Measurements from ENCODE around the gene PTH1R.

The PTH1R gene

GRCh38 chr3:46913644-46914043, 36.1 kb downstream of the PTH1R start:
- no peak for DNase-seq (ENCODE audit: low read depth)

GRCh38 chr3:46914849-46915248, 37.3 kb downstream of the PTH1R start:
- no peak for DNase-seq (ENCODE audit: low read depth)

- no peak for DNase-seq (ENCODE audit: low read depth)
These were observed 37.8 kb downstream of the PTH1R start for GRCh38 chr3:46915297-46915822.

- no peak for DNase-seq (ENCODE audit: low read depth)
These were observed 38.8 kb downstream of the PTH1R start for GRCh38 chr3:46916278-46916677.

GRCh38 chr3:46916799-46917198, 39.3 kb downstream of the PTH1R start:
- no peak for DNase-seq (ENCODE audit: low read depth)

GRCh38 chr3:46917257-46917656, 39.7 kb downstream of the PTH1R start:
- no peak for DNase-seq (ENCODE audit: low read depth)

GRCh38 chr3:46918202-46918601, 40.7 kb downstream of the PTH1R start:
- no peak for DNase-seq (ENCODE audit: low read depth)

- no peak for DNase-seq (ENCODE audit: low read depth)
These were observed 41.1 kb downstream of the PTH1R start for GRCh38 chr3:46918634-46919033.

GRCh38 chr3:46921041-46921440, 43.5 kb downstream of the PTH1R start:
- DNase-seq (ENCODE audit: low read depth), result no peak

GRCh38 chr3:46921871-46922271, 44.4 kb downstream of the PTH1R start:
- no peak for DNase-seq (ENCODE audit: low read depth)

GRCh38 chr3:46922426-46922825, 44.9 kb downstream of the PTH1R start:
- DNase-seq (ENCODE audit: low read depth), result no peak

GRCh38 chr3:46922871-46923558, 45.5 kb downstream of the PTH1R start:
- no peak for DNase-seq (ENCODE audit: low read depth)

- DNase-seq (ENCODE audit: low read depth), result no peak
These were observed 46.2 kb downstream of the PTH1R start for GRCh38 chr3:46923559-46924350.

- DNase-seq (ENCODE audit: low read depth), result no peak
These were observed 47.5 kb downstream of the PTH1R start for GRCh38 chr3:46924921-46925584.

GRCh38 chr3:46925585-46925934, 48.0 kb downstream of the PTH1R start:
- no peak for DNase-seq (ENCODE audit: low read depth)

- no peak for DNase-seq (ENCODE audit: low read depth)
These were observed 48.5 kb downstream of the PTH1R start for GRCh38 chr3:46926039-46926438.

- no peak for DNase-seq (ENCODE audit: low read depth)
These were observed 48.9 kb downstream of the PTH1R start for GRCh38 chr3:46926447-46926846.

GRCh38 chr3:46926871-46927717, 49.6 kb downstream of the PTH1R start:
- DNase-seq (ENCODE audit: low read depth), result no peak

- DNase-seq (ENCODE audit: low read depth), result no peak
These were observed 50.2 kb downstream of the PTH1R start for GRCh38 chr3:46927718-46928073.

- DNase-seq (ENCODE audit: low read depth), result no peak
These were observed 50.8 kb downstream of the PTH1R start for GRCh38 chr3:46928282-46928681.

- DNase-seq (ENCODE audit: low read depth), result no peak
These were observed 51.8 kb downstream of the PTH1R start for GRCh38 chr3:46929324-46929723.
